Measurements from ENCODE around the gene SPATS2. TPM values are rescaled to one million over a fixed set of nuclear protein-coding genes. Genes with fewer than 3 reads are reported as not detected.
A peak's percentile ranks its signal among the peaks of the same experiment; 100 is the strongest.

Gene SPATS2
- total RNA-seq, 1 experiment from 2014 or later: 74.2 TPM

DNA sequence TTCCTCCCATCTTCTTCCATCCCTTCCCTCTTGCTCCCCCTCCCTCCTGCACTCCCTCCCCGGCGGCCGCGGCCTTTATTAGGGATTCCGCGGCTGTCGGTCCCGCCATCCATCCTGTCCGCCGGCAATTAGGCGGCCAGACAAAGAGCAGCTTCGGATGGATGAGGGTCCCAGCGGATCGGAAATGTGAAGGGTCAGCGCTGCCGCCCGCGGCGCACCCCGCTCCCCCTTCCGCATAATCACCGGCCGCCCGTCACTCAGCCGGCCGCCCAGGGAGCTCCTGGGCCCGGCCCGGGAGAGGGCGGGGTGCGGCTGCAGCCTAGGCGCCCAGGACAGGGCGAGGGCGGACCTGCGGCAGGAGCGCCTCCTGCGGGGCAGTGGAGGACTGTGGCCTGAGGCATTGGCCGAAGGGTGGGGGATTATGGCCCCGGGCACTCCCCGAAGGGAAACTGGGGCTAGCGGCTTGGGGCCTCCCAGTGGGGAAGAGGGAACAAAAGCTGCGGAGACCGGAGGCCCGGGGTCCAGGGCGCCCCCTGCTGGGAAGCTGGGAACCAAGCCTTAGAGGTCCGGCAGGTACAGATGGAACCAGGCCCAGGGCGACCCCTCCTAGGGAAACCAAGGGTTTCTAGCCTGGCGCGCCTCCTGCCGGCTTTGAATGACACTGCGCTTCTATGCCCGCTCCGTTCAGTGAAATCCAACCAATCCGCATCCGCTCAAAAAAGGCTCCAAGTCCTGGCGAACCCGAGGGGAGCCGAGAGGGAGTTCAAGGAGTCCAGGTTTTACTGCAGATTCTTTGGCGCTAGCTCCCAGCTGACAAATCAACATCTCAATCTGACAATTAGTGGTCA, 25.0 kb upstream of the SPATS2 start (continued):
- TF ChIP-seq, protein P1, sequence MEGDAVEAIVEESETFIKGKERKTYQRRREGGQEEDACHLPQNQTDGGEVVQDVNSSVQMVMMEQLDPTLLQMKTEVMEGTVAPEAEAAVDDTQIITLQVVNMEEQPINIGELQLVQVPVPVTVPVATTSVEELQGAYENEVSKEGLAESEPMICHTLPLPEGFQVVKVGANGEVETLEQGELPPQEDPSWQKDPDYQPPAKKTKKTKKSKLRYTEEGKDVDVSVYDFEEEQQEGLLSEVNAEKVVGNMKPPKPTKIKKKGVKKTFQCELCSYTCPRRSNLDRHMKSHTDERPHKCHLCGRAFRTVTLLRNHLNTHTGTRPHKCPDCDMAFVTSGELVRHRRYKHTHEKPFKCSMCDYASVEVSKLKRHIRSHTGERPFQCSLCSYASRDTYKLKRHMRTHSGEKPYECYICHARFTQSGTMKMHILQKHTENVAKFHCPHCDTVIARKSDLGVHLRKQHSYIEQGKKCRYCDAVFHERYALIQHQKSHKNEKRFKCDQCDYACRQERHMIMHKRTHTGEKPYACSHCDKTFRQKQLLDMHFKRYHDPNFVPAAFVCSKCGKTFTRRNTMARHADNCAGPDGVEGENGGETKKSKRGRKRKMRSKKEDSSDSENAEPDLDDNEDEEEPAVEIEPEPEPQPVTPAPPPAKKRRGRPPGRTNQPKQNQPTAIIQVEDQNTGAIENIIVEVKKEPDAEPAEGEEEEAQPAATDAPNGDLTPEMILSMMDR (IDR thresholded peaks at IDR 0.05 in 2 of 3, conservative IDR thresholded peaks at IDR 0.05 in 1 of 3; ENCODE audit: borderline replicate concordance in 1 of 3, insufficient read depth in 1 of 3, low read depth in 2 of 3, low read length in 2 of 3): peak in 2 of 3 experiments; percentile 79 to 86; a peak in 4 of 6 replicates
- no peak for TF ChIP-seq SIN3A (IDR thresholded peaks at IDR 0.05; ENCODE audit: low read depth)

DNA sequence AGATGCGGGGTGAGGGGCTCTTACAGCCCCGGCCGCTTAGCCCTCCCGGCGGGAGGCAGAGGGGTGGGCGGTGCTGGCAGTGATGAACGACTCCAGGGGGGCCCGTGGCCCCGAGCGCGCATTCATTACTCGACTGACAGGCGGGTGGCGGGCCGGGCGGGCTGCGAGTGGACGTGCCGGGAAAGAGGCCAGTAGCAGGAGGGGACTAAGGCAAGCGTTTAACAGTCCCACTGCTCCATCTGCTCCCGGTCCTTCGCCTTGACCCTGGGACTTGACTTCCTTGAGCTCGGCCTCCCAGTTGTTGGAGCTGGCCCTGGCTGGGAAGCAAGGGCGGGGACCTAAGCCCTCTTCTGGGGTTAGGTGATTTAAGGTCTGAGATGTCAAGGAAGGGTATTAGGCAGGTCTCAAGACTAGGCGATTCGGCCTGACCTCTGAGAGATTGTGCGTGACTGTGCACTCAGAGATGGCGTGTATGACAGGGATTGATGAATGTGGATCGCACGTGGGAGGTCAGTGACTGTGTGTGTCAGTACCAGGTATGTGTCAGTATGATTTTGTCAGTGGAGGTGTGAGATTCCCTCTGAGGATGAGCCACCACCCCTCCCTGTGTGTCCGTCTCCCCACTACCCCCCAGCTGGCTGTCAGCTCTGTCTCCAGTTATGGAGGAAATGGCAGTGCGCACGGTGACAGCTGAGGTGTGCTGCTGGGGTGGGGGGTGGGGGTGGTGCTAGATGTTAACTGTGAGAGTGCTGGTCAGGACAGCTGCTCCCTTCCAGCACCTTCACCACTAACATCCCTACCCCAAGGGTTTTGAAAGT, 24.1 kb upstream of the SPATS2 start:
- peaks cover 34 to 65% of the 10 kb centered on the region in 2 experiments for H3K4me1 ChIP-seq (ENCODE audit: control insufficient read depth in 1 of 2, insufficient read depth in 2 of 2, low read length in 2 of 2)
- ChIA-PET CTCF (interaction anchor here (0.6 to 3.0 kb wide), 14 partner anchors 10 to 238 kb away, joined by 3 to 45 read pairs (median 6); partner anchors contain the start of gene TROAP), RAD21 (ENCODE audit: low non-redundant PET in 1 of 2, low total read pairs in 2 of 2, uncharacterized antibody in 2 of 2, unreplicated experiment in 2 of 2) (interaction anchor here in 1 of 2 experiments (1.3 kb wide), 1 partner anchor 11 kb away, joined by 4 read pairs; no protein-coding TSS in a partner anchor), POLR2A (interaction anchor here (0.6 to 1.4 kb wide), 4 partner anchors 9 to 811 kb away, joined by 3 read pairs; no protein-coding TSS in a partner anchor)
- H4K20me1 ChIP-seq (ENCODE audit: insufficient read depth): no peaks in the 10 kb centered on the region
- peak overlapping the region; percentile 46 for H3K9ac ChIP-seq (ENCODE audit: low read length)
- peak overlapping the region; percentile 94 for H2AFZ ChIP-seq (ENCODE audit: low read depth, low read length, poor library complexity, severe bottlenecking)
- no peak for DNase-seq (ENCODE audit: low read depth, low spot score)
- H3K27me3 ChIP-seq (ENCODE audit: insufficient read depth, low read length): no peaks in the 10 kb centered on the region
- H3K4me3 ChIP-seq (replicated peaks in 1 of 2; ENCODE audit: low read depth in 1 of 2, low read length in 2 of 2): peak overlapping the region; percentile 35 to 47
- H3K9me2 ChIP-seq (ENCODE audit: insufficient read depth): no peaks in the 10 kb centered on the region
- BruUV-seq (replicated peaks): no TSS peak
- peak; percentile 2; the same call in 1 of the 2 replicates for ATAC-seq
- H3K27ac ChIP-seq (ENCODE audit: low read depth, low read length): peak overlapping the region; percentile 28; the same call in 1 of the 2 replicates
- no peaks in the 10 kb centered on the region for H3K9me3 ChIP-seq (ENCODE audit: control insufficient read depth in 1 of 2, insufficient read depth in 1 of 2, low read depth in 1 of 2, low read length in 2 of 2)
- no peaks in the 10 kb centered on the region for H3K79me2 ChIP-seq (ENCODE audit: insufficient read depth, low read length)
- H3K36me3 ChIP-seq (ENCODE audit: control insufficient read depth in 1 of 2, insufficient read depth in 2 of 2, low read length in 2 of 2): no peaks in the 10 kb centered on the region
- intact Hi-C loops (cut with micrococcal nuclease): loop anchor here (1.0 to 2.0 kb wide), 3 partner anchors 44 to 78 kb away; partner anchors contain the start of gene TUBA1C
- TF ChIP-seq SIN3A (IDR thresholded peaks at IDR 0.05; ENCODE audit: low read depth) (no peak), EGR1 (IDR thresholded peaks at IDR 0.05; ENCODE audit: low read depth) (no peak), FOSL1 (IDR thresholded peaks at IDR 0.05; ENCODE audit: low read depth) (no peak), RAD21 (IDR thresholded peaks at IDR 0.05; ENCODE audit: low read depth) (no peak)
- TF ChIP-seq, protein P2, sequence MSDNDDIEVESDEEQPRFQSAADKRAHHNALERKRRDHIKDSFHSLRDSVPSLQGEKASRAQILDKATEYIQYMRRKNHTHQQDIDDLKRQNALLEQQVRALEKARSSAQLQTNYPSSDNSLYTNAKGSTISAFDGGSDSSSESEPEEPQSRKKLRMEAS (IDR thresholded peaks at IDR 0.05): no peak
- H3K4me2 ChIP-seq (ENCODE audit: low read length): peak overlapping the region; percentile 78
